Heart right ventricle (tissue), 16 donors: ENCODE data around the gene PAK3. TPM values are rescaled to one million over a fixed set of nuclear protein-coding genes. Genes with fewer than 3 reads are reported as not detected.

Experiments
- ATAC-seq, 8 donors: fragments of 200-7000 bp; cut with Tn5 transposase; one replicate each; pipeline ENCODE4 v1.9.1; 2020; ENCODE audit warnings: mild to moderate bottlenecking in 8 of 8, moderate library complexity in 8 of 8, moderate number of reproducible peaks in 1 of 8
- DNase-seq, 2 donors: peaks; one replicate each; pipeline ENCODE4 v3.0.0-alpha.2; 2020
- H3K27ac ChIP-seq, 10 donors: fragments of 200-600 bp; sonication (generic) in 2 of 10; one replicate each; pipeline versions ENCODE4 v1.5.0 to v1.8.0; 2020 to 2022; ENCODE audit warnings: mild to moderate bottlenecking in 3 of 10
- H3K27me3 ChIP-seq, 7 donors: fragments of 200-600 bp; one replicate each; pipeline ENCODE4 v1.8.0; 2021 to 2022; ENCODE audit warnings: mild to moderate bottlenecking in 2 of 7
- H3K36me3 ChIP-seq, 9 donors: fragments of 200-600 bp; sonication (generic) in 1 of 9; one replicate each; pipeline versions ENCODE4 v1.5.0 to v1.8.0; 2020 to 2022; ENCODE audit warnings: mild to moderate bottlenecking in 2 of 9
- H3K4me1 ChIP-seq, 9 donors: fragments of 200-600 bp; sonication (generic) in 1 of 9; one replicate each; pipeline versions ENCODE4 v1.5.0 to v1.8.0; 2020 to 2022; ENCODE audit warnings: mild to moderate bottlenecking in 4 of 9
- H3K4me3 ChIP-seq, 10 donors: fragments of 200-600 bp; sonication (generic) in 2 of 10; one replicate each; pipeline versions ENCODE4 v1.5.0 to v1.8.0; 2020 to 2022; ENCODE audit warnings: mild to moderate bottlenecking in 7 of 10, moderate library complexity in 2 of 10
- H3K9me3 ChIP-seq, 11 donors: fragments of 200-600 bp in 10 of 11; sonication (generic) in 2 of 11; one replicate each; pipeline versions ENCODE4 v1.5.0 to v1.8.0; 2013 to 2022; ENCODE audit warnings: mild to moderate bottlenecking in 2 of 11, control low read depth in 1 of 11, moderate library complexity in 1 of 11
- WGBS, 2 donors: extraction: QIAGEN DNeasy Blood & Tissue Kit; methylation state at CpG; one replicate each; pipeline ENCODE4 v1.1.7; 2013; ENCODE audit warnings: inconsistent platforms in 1 of 2; 5-methylcytosine and 5-hydroxymethylcytosine counted together
- intact Hi-C, 10 donors: fragments of 100-400 bp; cut with DNase I; formaldehyde crosslinking; loops; one replicate each; pipeline versions ENCODE4 v1.11.1 to v1.14.2; 2022
- polyA plus RNA-seq, 2 donors: library from polyadenylated mRNA; stranded (reverse); fragments of 200-250 nt; gene quantifications; one replicate each; pipeline ENCODE4 v1.2.3, GENCODE V29; 2013
- total RNA-seq, 10 donors: library from RNA; stranded (reverse); fragmentation: NEBNext Ultra II Directional in 3 of 10; extraction: Animal tissue kit (Norgen Biotek cat#: 25700) in 3 of 10; gene quantifications; one replicate each; pipeline versions ENCODE4 v1.2.1 to v1.2.4, GENCODE V29; 2021 to 2023
- TF ChIP-seq, protein P1 (sequence below), 9 donors: fragments of 200-600 bp; sonication (generic) in 2 of 9; IDR thresholded peaks; one replicate each; pipeline versions ENCODE4 v1.5.0 to v1.8.0; 2021 to 2022; ENCODE audit warnings: antibody characterized with exemption in 9 of 9, mild to moderate bottlenecking in 5 of 9, moderate library complexity in 1 of 9
- donor health status: Arrhythmogenic right ventricular cardiomyopathy.
- donor health status: ischemic (EF 13 %, LVEDD 7.1; RV severe dilation, severe dysfunction).
- donor health status: healthy with polysubstance abuse.
- donor health status: DM: no; HTN: yes; CAD: no.
- donor health status: DM: no; HTN: no; CAD: no.
- donor health status: ischemic (EF 25% LVEDD 6.9; RV normal size, moderate dysfunction).
- donor health status: ischemic (EF 25% LVEDD 5.7; RV mildly dilated, moderate dysfunction).
- donor health status: healthy.
- donor health status: DM: yes; HTN: yes; CAD: no.
- donor health status: Ischemic cardiomyopathy.
- donor health status: ischemic (EF 35%, LVEDD 5.7; RV mildly dilated, moderate dysfunction).
- donor health status: nonischemic (EF 11% LVEDD 7.7; RV severe dilation, severe dysfunction).
- donor health status: DM: yes; HTN: yes; CAD: no.
- donor health status: PGD.
- donor health status: ischemic (EF 29% LVEDD 5.4; RV normal size, mild dysfunction).
- donor health status: nonischemic (EF 23%, LVEDD 6.1; RV moderate dilation, normal function).

The PAK3 gene
- total and polyA plus RNA-seq, 12 donors: under 0.01 to 1.4 (median 0.41) TPM

DNA sequence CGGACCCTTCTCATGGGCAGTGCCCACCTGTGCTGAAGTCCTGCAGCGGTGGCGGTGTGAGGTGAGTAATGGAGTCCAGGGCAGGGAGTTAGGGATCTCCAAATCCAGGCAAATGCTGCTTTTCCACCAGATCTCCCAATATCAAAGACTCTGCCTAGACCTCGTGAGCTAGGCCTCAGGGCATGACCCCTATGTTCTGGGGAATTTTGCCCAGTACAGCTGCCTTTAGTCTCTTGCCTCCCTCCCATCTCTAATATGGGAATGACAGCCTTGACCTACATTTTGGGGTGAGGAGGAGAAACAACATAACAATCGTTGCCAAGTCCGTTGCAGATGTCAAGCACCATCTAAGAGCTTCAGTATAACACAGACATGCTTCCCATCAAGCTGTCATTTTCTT is 7.3 kb downstream of the PAK3 start:
- no peaks in the 10 kb centered on the region for H3K4me1 ChIP-seq
- DNase-seq: no peak
- H3K36me3 ChIP-seq: peaks cover 0 to 11% (median 0%) of the 10 kb centered on the region in 9 donors
- no peak overlapping the region for H3K4me3 ChIP-seq
- TF ChIP-seq, protein P1, sequence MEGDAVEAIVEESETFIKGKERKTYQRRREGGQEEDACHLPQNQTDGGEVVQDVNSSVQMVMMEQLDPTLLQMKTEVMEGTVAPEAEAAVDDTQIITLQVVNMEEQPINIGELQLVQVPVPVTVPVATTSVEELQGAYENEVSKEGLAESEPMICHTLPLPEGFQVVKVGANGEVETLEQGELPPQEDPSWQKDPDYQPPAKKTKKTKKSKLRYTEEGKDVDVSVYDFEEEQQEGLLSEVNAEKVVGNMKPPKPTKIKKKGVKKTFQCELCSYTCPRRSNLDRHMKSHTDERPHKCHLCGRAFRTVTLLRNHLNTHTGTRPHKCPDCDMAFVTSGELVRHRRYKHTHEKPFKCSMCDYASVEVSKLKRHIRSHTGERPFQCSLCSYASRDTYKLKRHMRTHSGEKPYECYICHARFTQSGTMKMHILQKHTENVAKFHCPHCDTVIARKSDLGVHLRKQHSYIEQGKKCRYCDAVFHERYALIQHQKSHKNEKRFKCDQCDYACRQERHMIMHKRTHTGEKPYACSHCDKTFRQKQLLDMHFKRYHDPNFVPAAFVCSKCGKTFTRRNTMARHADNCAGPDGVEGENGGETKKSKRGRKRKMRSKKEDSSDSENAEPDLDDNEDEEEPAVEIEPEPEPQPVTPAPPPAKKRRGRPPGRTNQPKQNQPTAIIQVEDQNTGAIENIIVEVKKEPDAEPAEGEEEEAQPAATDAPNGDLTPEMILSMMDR (IDR thresholded peaks at IDR 0.05): no peak
- WGBS, 2 donors: 72% methylated on average over 5 to 6 of the region's 6 CpGs
- H3K27me3 ChIP-seq: peaks cover 0 to 42% (median 0%) of the 10 kb centered on the region in 7 donors
- intact Hi-C loops: loop anchor here in 1 of 10 donors (5.0 kb wide), 1 partner anchor 251 kb away; no protein-coding TSS in a partner anchor
- H3K27ac ChIP-seq: no peak overlapping the region
- no peaks in the 10 kb centered on the region for H3K9me3 ChIP-seq
- no peak for ATAC-seq

DNA sequence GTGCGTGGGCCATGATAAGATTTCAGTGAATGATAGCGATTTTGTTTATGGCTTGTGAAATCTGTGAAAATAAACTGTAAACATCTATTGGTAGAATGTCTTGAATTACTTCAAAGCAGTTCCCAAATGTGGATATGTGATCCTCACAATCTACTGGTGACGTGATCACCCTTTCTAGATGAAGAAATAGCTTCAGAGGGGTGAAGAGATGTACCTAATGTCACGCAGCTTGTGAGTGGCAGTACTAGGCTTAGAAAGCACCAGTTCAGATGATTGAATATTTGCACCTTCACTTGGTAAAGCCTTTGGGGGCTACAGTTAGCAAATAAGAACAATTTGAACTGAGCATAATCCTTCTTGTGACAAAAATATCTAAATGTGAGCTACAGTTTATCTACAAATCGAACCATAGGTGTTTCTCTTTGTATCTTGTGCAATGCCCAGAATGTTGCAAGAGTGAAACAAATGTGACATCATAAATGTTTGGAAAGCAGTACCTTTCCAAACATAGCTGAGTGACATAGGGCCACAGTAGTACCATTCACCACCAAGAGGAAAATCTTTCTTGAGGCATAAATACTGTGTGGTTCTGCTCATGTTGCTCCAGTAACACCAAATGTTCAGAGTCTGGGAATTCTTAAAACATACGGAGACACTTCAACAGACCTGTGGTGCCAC is 14.2 kb downstream of the PAK3 start:
- ATAC-seq (no peak), DNase-seq (no peak)
- no peak overlapping the region for H3K4me3 ChIP-seq
- TF ChIP-seq, protein P1 (IDR thresholded peaks at IDR 0.05): no peak
- no peaks in the 10 kb centered on the region for H3K9me3 ChIP-seq
- 90 to 94% methylated on average over 6 of the region's 6 CpGs for WGBS, 2 donors
- H3K4me1 ChIP-seq: no peaks in the 10 kb centered on the region
- intact Hi-C loops: no loop called here
- no peak overlapping the region for H3K27ac ChIP-seq
- H3K27me3 ChIP-seq: peaks cover 0 to 34% (median 0%) of the 10 kb centered on the region in 7 donors
- peaks cover 0 to 5% (median 0%) of the 10 kb centered on the region in 9 donors for H3K36me3 ChIP-seq

DNA sequence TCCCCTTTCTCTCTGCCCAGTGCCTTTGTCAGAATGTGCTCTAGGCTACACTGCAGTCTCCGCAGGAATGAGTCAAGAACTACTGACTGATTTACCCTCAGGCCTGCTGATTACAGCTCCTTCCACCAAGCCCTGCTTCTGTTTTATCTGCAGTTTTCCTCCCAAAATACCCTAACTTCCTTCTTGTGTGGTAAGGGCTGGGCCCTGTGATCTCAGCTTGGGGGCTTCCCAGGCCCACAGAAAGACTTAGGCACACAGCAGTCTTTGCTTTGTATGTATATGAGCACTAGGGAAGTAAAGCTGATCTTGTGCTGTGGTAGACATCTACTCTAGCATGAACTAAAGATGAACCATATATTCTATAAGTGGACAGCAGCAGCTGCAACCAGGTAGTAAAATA is 18.8 kb downstream of the PAK3 start:
- TF ChIP-seq, protein P1 (IDR thresholded peaks at IDR 0.05): no peak
- DNase-seq: no peak
- H3K27me3 ChIP-seq: peaks cover 0 to 56% (median 0%) of the 10 kb centered on the region in 7 donors
- no peaks in the 10 kb centered on the region for H3K4me1 ChIP-seq
- H3K9me3 ChIP-seq: no peaks in the 10 kb centered on the region
- intact Hi-C loops: no loop called here
- no peak overlapping the region for H3K27ac ChIP-seq
- H3K36me3 ChIP-seq: no peaks in the 10 kb centered on the region
- WGBS, 2 donors: 92% methylated on average over 1 of the region's 1 CpG
- no peak for ATAC-seq
- H3K4me3 ChIP-seq: no peak overlapping the region

DNA sequence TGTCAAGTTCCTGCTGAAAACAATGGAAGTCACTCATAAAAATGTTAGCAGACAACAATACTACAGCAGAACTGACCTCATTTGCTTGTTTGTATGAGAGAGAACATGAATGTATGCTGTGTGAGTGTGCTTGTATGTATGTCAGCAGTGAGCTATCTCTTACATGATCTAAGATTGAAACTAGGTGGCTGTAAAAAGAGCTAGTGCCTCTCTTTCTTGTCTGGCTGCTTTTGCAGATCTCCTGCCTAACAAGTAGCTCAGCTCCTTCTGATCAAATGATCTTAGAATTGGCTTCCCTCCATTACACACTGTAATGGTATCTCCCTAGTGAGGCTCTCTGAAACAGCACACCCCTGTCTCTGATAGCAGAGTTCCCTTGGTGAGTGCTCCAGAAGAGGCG is 20.7 kb downstream of the PAK3 start:
- Histone ChIP-seq H3K36me3 (no peaks in the 10 kb centered on the region), H3K9me3 (no peaks in the 10 kb centered on the region), H3K27ac (no peak overlapping the region), H3K4me1 (no peaks in the 10 kb centered on the region), H3K4me3 (no peak overlapping the region), H3K27me3 (peaks cover 0 to 47% (median 0%) of the 10 kb centered on the region in 7 donors)
- DNase-seq (no peak), ATAC-seq (no peak)
- WGBS, 2 donors: 88 to 100% methylated on average over 1 of the region's 1 CpG
- intact Hi-C loops: no loop called here
- TF ChIP-seq, protein P1 (IDR thresholded peaks at IDR 0.05): no peak
